GM12878 (cell line): ENCODE measurements around the gene PPP2R5B. TPM values are rescaled to one million over a fixed set of nuclear protein-coding genes. Genes with fewer than 3 reads are reported as not detected.

Experiments
- ATF2 ChIP-seq: IDR thresholded peaks from 2 replicates; pipeline ENCODE4 v1.6.1; 2012; ENCODE audit warnings: low read length, inconsistent platforms
- CUX1 ChIP-seq: IDR thresholded peaks from 2 replicates; pipeline ENCODE4 v1.6.1; 2012; ENCODE audit warnings: improper control_type of control experiment, low read depth, low read length; ENCODE audit not compliant: insufficient replicate concordance
- HDAC6 ChIP-seq: fragments of 200-600 bp; sonication (generic); IDR thresholded peaks from one replicate; pipeline ENCODE4 v1.8.0; 2017; ENCODE audit warnings: antibody characterized with exemption; ENCODE audit not compliant: unreplicated experiment
- IKZF2 ChIP-seq, 2 experiments: fragments of 450-650 bp; IDR thresholded peaks; 2 replicates each; pipeline ENCODE4 v1.6.1; 2017; ENCODE audit warnings: mild to moderate bottlenecking in 2 of 2, moderate library complexity in 2 of 2
- IRF3 ChIP-seq: fragments of 450-650 bp; IDR thresholded peaks from 2 replicates; pipeline ENCODE4 v1.6.1; 2014; ENCODE audit warnings: mild to moderate bottlenecking
- KAT2A ChIP-seq: conservative IDR thresholded peaks from 2 replicates; pipeline ENCODE4 v1.6.1; 2011; ENCODE audit warnings: low read depth, low read length; ENCODE audit not compliant: control insufficient read depth
- KDM1A ChIP-seq: fragments of 200-600 bp; sonication (generic); IDR thresholded peaks from 2 replicates; pipeline ENCODE4 v1.6.1; 2016; ENCODE audit warnings: borderline replicate concordance
- KLF5 ChIP-seq: fragments of 450-650 bp; IDR thresholded peaks from 2 replicates; pipeline ENCODE4 v1.6.1; 2014; ENCODE audit warnings: mild to moderate bottlenecking; ENCODE audit not compliant: partially characterized antibody
- MLLT1 ChIP-seq: fragments of 450-650 bp; IDR thresholded peaks from 2 replicates; pipeline ENCODE4 v1.6.1; 2016; ENCODE audit warnings: mild to moderate bottlenecking
- NFYA ChIP-seq: IDR thresholded peaks from 2 replicates; pipeline ENCODE4 v1.6.1; 2011; ENCODE audit warnings: low read depth, mild to moderate bottlenecking, low read length, improper control_type of control experiment, borderline replicate concordance
- RCOR1 ChIP-seq: conservative IDR thresholded peaks from 2 replicates; pipeline ENCODE4 v1.6.1; 2012; ENCODE audit warnings: low read depth, low read length, improper control_type of control experiment
- REST ChIP-seq: IDR thresholded peaks from 2 replicates; pipeline ENCODE4 v1.6.1; 2012; ENCODE audit warnings: mild to moderate bottlenecking, low read depth, low read length
- SIN3A ChIP-seq: IDR thresholded peaks from 2 replicates; pipeline ENCODE4 v1.6.1; 2012; ENCODE audit warnings: low read depth, low read length, improper control_type of control experiment
- SIX5 ChIP-seq: IDR thresholded peaks from 2 replicates; pipeline ENCODE4 v1.6.1; 2011; ENCODE audit warnings: mild to moderate bottlenecking, low read depth, low read length, moderate library complexity; ENCODE audit not compliant: severe bottlenecking
- STAT3 ChIP-seq: IDR thresholded peaks from 2 replicates; pipeline ENCODE4 v1.6.1; 2011; ENCODE audit warnings: low read depth, low read length, improper control_type of control experiment
- ZNF622 ChIP-seq: fragments of 450-650 bp; IDR thresholded peaks from 2 replicates; pipeline ENCODE4 v1.6.1; 2017; ENCODE audit warnings: mild to moderate bottlenecking, inconsistent platforms
- polyA plus RNA-seq, 11 experiments: library from polyadenylated mRNA; depleted of rRNA in 4 of 11; unstranded in 6 of 11; stranded (reverse) in 5 of 11; fragments of >200 nt; fragmentation: Nextera tagmentation in 4 of 11; fragmentation: Illumina TruSeq in 1 of 11; extraction: Ambion mirVana in 4 of 11; extraction: Trizol in 1 of 11; gene quantifications; 1 replicate in 1 of 11; 2 replicates in 10 of 11; pipeline versions ENCODE4 v1.2.1 to v1.2.3, GENCODE V29; 2011 to 2016; ENCODE audit warnings: inconsistent platforms in 2 of 11, missing spikeins in 2 of 11, low read depth in 1 of 11
- total RNA-seq, 4 experiments: library from RNA; depleted of rRNA in 3 of 4; stranded (reverse); fragments of >200 nt in 3 of 4; fragmentation: Illumina TruSeq in 1 of 4; extraction: Trizol in 1 of 4; gene quantifications; 2 replicates each; pipeline versions ENCODE4 v1.2.1 to v1.2.3, GENCODE V29; 2013 to 2021

The PPP2R5B gene
- total and polyA plus RNA-seq, 10 of the 15 experiments (the other 5 are each of a cell fraction or from before 2014, with no cell fraction given), result 0.08 to 6.7 (median 2.0) TPM

- TF ChIP-seq ATF2, result no peak
- TF ChIP-seq CUX1, result no peak
- TF ChIP-seq KAT2A, result no peak
- no peak for TF ChIP-seq SIX5
- no peak for TF ChIP-seq NFYA
- 0 out of 2 replicates have a peak, but pooled peaks have one; percentile 48 for TF ChIP-seq MLLT1
- no peak for TF ChIP-seq ZNF622
- TF ChIP-seq KLF5, result no peak
- TF ChIP-seq RCOR1, result no peak
- no peak for TF ChIP-seq KDM1A
- TF ChIP-seq IRF3, result no peak
- no peak for TF ChIP-seq REST
- TF ChIP-seq STAT3, result no peak
- TF ChIP-seq SIN3A, result no peak
- peak; percentile 64 to 77; a peak in 2 of 4 replicates for TF ChIP-seq IKZF2 (IDR thresholded peaks at IDR 0.05)
- no peak for TF ChIP-seq HDAC6
Observed at GRCh38 chr11:64877390-64878222, 46.9 kb upstream of the PPP2R5B start (continued).
